Omental fat pad (tissue), 4 donors: ENCODE results near the gene SPECC1. TPM values are rescaled to one million over a fixed set of nuclear protein-coding genes. Genes with fewer than 3 reads are reported as not detected.

Source experiments
- ATAC-seq: fragments of 150-250 bp; one replicate; pipeline ENCODE4 v1.9.1; 2016; ENCODE audit warnings: mild to moderate bottlenecking, moderate library complexity; ENCODE audit not compliant: low FRiP score
- DNase-seq: peaks from one replicate; pipeline ENCODE4 v3.0.0-alpha.2; 2019; ENCODE audit warnings: low spot score
- CTCF ChIP-seq, 3 donors: fragments of 450-650 bp; IDR thresholded peaks; one replicate each; pipeline ENCODE4 v1.5.1; 2016 to 2017; ENCODE audit warnings: antibody characterized with exemption in 3 of 3, mild to moderate bottlenecking in 3 of 3, moderate library complexity in 2 of 3
- total RNA-seq, 4 donors: library from RNA; depleted of rRNA; stranded (reverse); fragments of >200 nt; gene quantifications; one replicate each; pipeline ENCODE4 v1.1.0, GENCODE V29; 2016

Gene SPECC1
- total RNA-seq, 4 donors from 2014 or later, result 34.2 to 114 (median 53.1) TPM

- DNase-seq (no peak), ATAC-seq (no peak)
- TF ChIP-seq CTCF (IDR thresholded peaks at IDR 0.05), result no peak
Measured at GRCh38 chr17:20153231-20153630, 144.1 kb downstream of the SPECC1 start.

GRCh38 chr17:20154286-20155000 lies 145.3 kb downstream of the SPECC1 start:
- no peak for TF ChIP-seq CTCF (IDR thresholded peaks at IDR 0.05)
- no peak for ATAC-seq
- no peak for DNase-seq

- TF ChIP-seq CTCF (IDR thresholded peaks at IDR 0.05), result no peak
- peak; percentile 96 for ATAC-seq
- peak; percentile 97 for DNase-seq
Measured at GRCh38 chr17:20155258-20156195, 146.4 kb downstream of the SPECC1 start.

GRCh38 chr17:20156196-20157000 lies 147.2 kb downstream of the SPECC1 start:
- DNase-seq (peak; percentile 40), ATAC-seq (peak; percentile 68)
- TF ChIP-seq CTCF (IDR thresholded peaks at IDR 0.05), result no peak

- ATAC-seq (no peak), DNase-seq (no peak)
- no peak for TF ChIP-seq CTCF (IDR thresholded peaks at IDR 0.05)
Measured at GRCh38 chr17:20157001-20157310, 147.8 kb downstream of the SPECC1 start.

- DNase-seq, result no peak
- no peak for TF ChIP-seq CTCF (IDR thresholded peaks at IDR 0.05)
- ATAC-seq, result no peak
Measured at GRCh38 chr17:20158580-20158979, 149.4 kb downstream of the SPECC1 start.
